IPS DF 6.9 (cell line): Measurements from ENCODE around the gene GALM.
A peak's percentile ranks its signal among the peaks of the same experiment; 100 is the strongest.
"Not testable (repeated sequence)": the region's sequence is repeated elsewhere in the genome, so short reads cannot be mapped to it uniquely, and the experiment has no call there.

Experiments used
- DNase-seq: peaks from one replicate; pipeline ENCODE4 v3.0.0-alpha.2; 2013; ENCODE audit warnings: low read depth, low spot score
- H3K27ac ChIP-seq: one replicate; pipeline ENCODE4 v1.5.1; 2013; ENCODE audit warnings: low read length, control low read depth
- H3K27me3 ChIP-seq: 2 replicates; pipeline ENCODE4 v1.6.1; 2013; ENCODE audit warnings: mild to moderate bottlenecking, low read length; ENCODE audit not compliant: control insufficient read depth, insufficient read depth
- H3K36me3 ChIP-seq: 2 replicates; pipeline ENCODE4 v1.6.1; 2013; ENCODE audit warnings: low read length; ENCODE audit not compliant: control insufficient read depth, insufficient read depth
- H3K4me1 ChIP-seq: 2 replicates; pipeline ENCODE4 v1.6.1; 2013; ENCODE audit warnings: low read length; ENCODE audit not compliant: control insufficient read depth, insufficient read depth
- H3K4me3 ChIP-seq: 2 replicates; pipeline ENCODE4 v1.5.1; 2013; ENCODE audit warnings: mild to moderate bottlenecking, low read length
- H3K9me3 ChIP-seq: 2 replicates; pipeline ENCODE4 v1.6.1; 2013; ENCODE audit warnings: low read length, inconsistent platforms; ENCODE audit not compliant: control insufficient read depth, insufficient read depth
- WGBS: extraction: QIAGEN DNeasy Blood & Tissue Kit; methylation state at CpG from one replicate; pipeline ENCODE4 v1.1.7; 2013; ENCODE audit warnings: mixed read lengths, missing lambda C conversion rate; ENCODE audit not compliant: insufficient read length, insufficient coverage; 5-methylcytosine and 5-hydroxymethylcytosine counted together

The GALM gene

GRCh38 chr2:38750011-38750890 is 84.3 kb downstream of the GALM start:
- no peak for DNase-seq
- H3K36me3 ChIP-seq, result peaks cover 31% of the 10 kb centered on the region; the same call in 1 of the 2 replicates
- H3K27me3 ChIP-seq, result no peaks in the 10 kb centered on the region
- H3K27ac ChIP-seq, result no peak overlapping the region
- H3K4me1 ChIP-seq, result 0 out of 2 replicates have a peak, but pooled peaks cover 1% of the 10 kb centered on the region
- peak overlapping the region; percentile 81 for H3K4me3 ChIP-seq
- no CpG with 5 or more reads among the region's 59 CpGs for WGBS
- H3K9me3 ChIP-seq, result no peaks in the 10 kb centered on the region

- no CpG with 5 or more reads among the region's 68 CpGs for WGBS
- H3K27ac ChIP-seq, result no peak within 1 kb of the TSS
- peaks cover 25% of the 10 kb centered on the region; the same call in 1 of the 2 replicates for H3K36me3 ChIP-seq
- peak; percentile 99 for DNase-seq
- H3K4me1 ChIP-seq, result 0 out of 2 replicates have a peak, but pooled peaks cover 1% of the 10 kb centered on the region
- no peaks in the 10 kb centered on the region for H3K9me3 ChIP-seq
- no peaks in the 10 kb centered on the region for H3K27me3 ChIP-seq
- peak within 1 kb of the TSS; percentile 81 for H3K4me3 ChIP-seq
Measured at GRCh38 chr2:38750891-38751595, 85.1 kb downstream of the GALM start, which contains the start of gene SRSF7. SRSF7 (minus strand) TSS chr2:38751361; CDS start chr2:38751256, 105 bp downstream.

GRCh38 chr2:38751596-38752410 is 85.9 kb downstream of the GALM start:
- Histone ChIP-seq H3K9me3 (no peaks in the 10 kb centered on the region), H3K27ac (no peak overlapping the region), H3K36me3 (peaks cover 21% of the 10 kb centered on the region; the same call in 1 of the 2 replicates), H3K4me3 (peak overlapping the region; percentile 44; the same call in 1 of the 2 replicates), H3K27me3 (no peaks in the 10 kb centered on the region), H3K4me1 (0 out of 2 replicates have a peak, but pooled peaks cover 1% of the 10 kb centered on the region)
- no peak for DNase-seq
- WGBS, result no CpG with 5 or more reads among the region's 18 CpGs

- DNase-seq, result no peak
- Histone ChIP-seq H3K4me1 (0 out of 2 replicates have a peak, but pooled peaks cover 1% of the 10 kb centered on the region), H3K36me3 (peaks cover under 1% of the 10 kb centered on the region; the same call in 1 of the 2 replicates), H3K4me3 (no peak overlapping the region), H3K9me3 (no peaks in the 10 kb centered on the region), H3K27ac (no peak overlapping the region), H3K27me3 (no peaks in the 10 kb centered on the region)
Measured at GRCh38 chr2:38754049-38754448, 88.1 kb downstream of the GALM start.

GRCh38 chr2:38754506-38754905 is 88.6 kb downstream of the GALM start:
- WGBS, result no CpG with 5 or more reads among the region's 3 CpGs

GRCh38 chr2:38755891-38756290 is 90.0 kb downstream of the GALM start:
- H3K9me3 ChIP-seq, DNase-seq, H3K27ac ChIP-seq, H3K27me3 ChIP-seq, H3K4me3 ChIP-seq, H3K36me3 ChIP-seq, H3K4me1 ChIP-seq: not testable (repeated sequence)
- WGBS, result no CpG with 5 or more reads among the region's 31 CpGs

More at GRCh38 chr2:38754506-38754905, 88.6 kb downstream of the GALM start:
- Histone ChIP-seq H3K4me3 (no peak overlapping the region), H3K27me3 (no peaks in the 10 kb centered on the region), H3K9me3 (no peaks in the 10 kb centered on the region), H3K4me1 (no peaks in the 10 kb centered on the region), H3K36me3 (no peaks in the 10 kb centered on the region; the same call in 1 of the 2 replicates), H3K27ac (no peak overlapping the region)
- DNase-seq, result no peak

GRCh38 chr2:38763228-38763627 is 97.3 kb downstream of the GALM start:
- no peak overlapping the region for H3K4me3 ChIP-seq
- H3K27ac ChIP-seq, result no peak overlapping the region
- no CpG with 5 or more reads among the region's 2 CpGs for WGBS
- no peaks in the 10 kb centered on the region for H3K4me1 ChIP-seq
- no peaks in the 10 kb centered on the region for H3K36me3 ChIP-seq
- H3K9me3 ChIP-seq, result no peaks in the 10 kb centered on the region
- DNase-seq, result no peak
- no peaks in the 10 kb centered on the region for H3K27me3 ChIP-seq

GRCh38 chr2:38763728-38764127 is 97.8 kb downstream of the GALM start:
- no CpG with 5 or more reads among the region's 4 CpGs for WGBS
- no peaks in the 10 kb centered on the region for H3K27me3 ChIP-seq
- no peak for DNase-seq

GRCh38 chr2:38765149-38765548 is 99.2 kb downstream of the GALM start:
- WGBS, result no CpG with 5 or more reads among the region's 4 CpGs
- no peaks in the 10 kb centered on the region for H3K36me3 ChIP-seq
- no peaks in the 10 kb centered on the region for H3K4me1 ChIP-seq
- no peaks in the 10 kb centered on the region for H3K27me3 ChIP-seq
- H3K4me3 ChIP-seq, result no peak overlapping the region
- no peak for DNase-seq
- H3K9me3 ChIP-seq, result no peaks in the 10 kb centered on the region
- no peak overlapping the region for H3K27ac ChIP-seq

More at GRCh38 chr2:38763728-38764127, 97.8 kb downstream of the GALM start:
- H3K4me1 ChIP-seq, result no peaks in the 10 kb centered on the region
- H3K9me3 ChIP-seq, result no peaks in the 10 kb centered on the region
- H3K27ac ChIP-seq, result no peak overlapping the region
- H3K4me3 ChIP-seq, result no peak overlapping the region
- no peaks in the 10 kb centered on the region for H3K36me3 ChIP-seq

GRCh38 chr2:38765551-38765950 is 99.6 kb downstream of the GALM start:
- no peak for DNase-seq
- Histone ChIP-seq H3K4me1 (no peaks in the 10 kb centered on the region), H3K36me3 (no peaks in the 10 kb centered on the region), H3K27ac (no peak overlapping the region), H3K4me3 (no peak overlapping the region), H3K27me3 (no peaks in the 10 kb centered on the region), H3K9me3 (no peaks in the 10 kb centered on the region)
- no CpG with 5 or more reads among the region's 5 CpGs for WGBS
